ENCODE measurements around the gene SLC25A40. TPM values are rescaled to one million over a fixed set of nuclear protein-coding genes. Genes with fewer than 3 reads are reported as not detected.

The SLC25A40 gene
- total RNA-seq, 4 donors from 2014 or later: 3.2 to 14.8 (median 8.6) TPM

DNA sequence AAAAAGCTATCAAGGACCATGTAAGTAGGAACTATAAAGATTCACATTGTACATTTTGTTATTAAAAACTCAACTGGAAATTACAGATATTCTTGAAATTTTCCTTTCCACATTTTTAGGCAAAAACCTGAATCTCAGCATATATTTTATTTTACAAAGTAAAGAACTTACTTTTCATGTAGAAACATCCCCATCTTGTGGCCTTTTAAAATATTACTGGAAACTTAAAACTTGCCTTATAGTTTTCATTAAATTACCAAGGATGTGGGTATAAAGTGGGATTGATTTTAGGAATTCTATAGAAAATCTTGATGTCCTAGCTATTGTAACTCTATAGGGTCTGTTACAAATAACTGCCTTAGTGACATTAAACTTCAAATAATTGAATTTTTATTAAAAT lies 10.7 kb upstream of the SLC25A40 start:
- Histone ChIP-seq H3K27me3 (no peaks in the 10 kb centered on the region), H3K4me1 (no peaks in the 10 kb centered on the region), H3K9me3 (no peaks in the 10 kb centered on the region), H3K27ac (no peak overlapping the region), H3K36me3 (no peaks in the 10 kb centered on the region), H3K4me3 (no peak overlapping the region)
- TF ChIP-seq, protein P1, sequence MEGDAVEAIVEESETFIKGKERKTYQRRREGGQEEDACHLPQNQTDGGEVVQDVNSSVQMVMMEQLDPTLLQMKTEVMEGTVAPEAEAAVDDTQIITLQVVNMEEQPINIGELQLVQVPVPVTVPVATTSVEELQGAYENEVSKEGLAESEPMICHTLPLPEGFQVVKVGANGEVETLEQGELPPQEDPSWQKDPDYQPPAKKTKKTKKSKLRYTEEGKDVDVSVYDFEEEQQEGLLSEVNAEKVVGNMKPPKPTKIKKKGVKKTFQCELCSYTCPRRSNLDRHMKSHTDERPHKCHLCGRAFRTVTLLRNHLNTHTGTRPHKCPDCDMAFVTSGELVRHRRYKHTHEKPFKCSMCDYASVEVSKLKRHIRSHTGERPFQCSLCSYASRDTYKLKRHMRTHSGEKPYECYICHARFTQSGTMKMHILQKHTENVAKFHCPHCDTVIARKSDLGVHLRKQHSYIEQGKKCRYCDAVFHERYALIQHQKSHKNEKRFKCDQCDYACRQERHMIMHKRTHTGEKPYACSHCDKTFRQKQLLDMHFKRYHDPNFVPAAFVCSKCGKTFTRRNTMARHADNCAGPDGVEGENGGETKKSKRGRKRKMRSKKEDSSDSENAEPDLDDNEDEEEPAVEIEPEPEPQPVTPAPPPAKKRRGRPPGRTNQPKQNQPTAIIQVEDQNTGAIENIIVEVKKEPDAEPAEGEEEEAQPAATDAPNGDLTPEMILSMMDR (IDR thresholded peaks at IDR 0.05 in 4 of 5, conservative IDR thresholded peaks at IDR 0.05 in 1 of 5): peak in 2 of 5 experiments; percentile 42
- TF ChIP-seq POLR2A (IDR thresholded peaks at IDR 0.05): no peak
- intact Hi-C loops (cut with DNase I; ENCODE audit: low total_unique reads): loop anchor here (5.0 kb wide), 1 partner anchor 90 kb away; no protein-coding TSS in a partner anchor
- in situ Hi-C loops (cut with MboI; ENCODE audit: low sequenced_read_pairs in 4 of 4): loop anchor here in 2 of 4 donors (10.0 to 25.0 kb wide), 2 partner anchors 325 to 382 kb away; partner anchors contain the start of gene SRI (in 1 of the 2)
- ATAC-seq (no peak), DNase-seq (no peak)

DNA sequence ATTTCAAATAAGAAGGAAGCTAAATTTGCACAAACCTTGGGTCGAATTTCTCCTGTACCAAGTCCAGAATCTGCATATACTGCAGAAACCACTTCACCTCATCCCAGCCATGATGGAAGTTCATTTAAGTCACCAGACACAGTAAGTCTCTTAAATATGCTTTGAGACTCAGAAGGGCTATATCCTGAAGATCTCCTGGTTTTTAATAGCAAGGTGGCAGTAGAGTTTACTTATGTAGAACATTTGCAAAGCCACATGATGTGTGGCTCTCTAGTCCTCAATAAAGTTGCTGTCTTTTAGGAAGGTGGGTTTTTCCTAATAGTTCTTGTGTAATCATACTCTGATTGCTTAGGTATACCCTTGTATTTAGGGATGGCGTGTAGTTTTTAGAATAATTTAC lies 8.9 kb upstream of the SLC25A40 start:
- in situ Hi-C loops (cut with MboI; ENCODE audit: low sequenced_read_pairs in 4 of 4): loop anchor here in 2 of 4 donors (10.0 to 25.0 kb wide), 2 partner anchors 327 to 380 kb away; partner anchors contain the start of gene SRI (in 1 of the 2)
- H3K27me3 ChIP-seq: no peaks in the 10 kb centered on the region
- TF ChIP-seq, protein P1 (IDR thresholded peaks at IDR 0.05 in 4 of 5, conservative IDR thresholded peaks at IDR 0.05 in 1 of 5): no peak
- TF ChIP-seq POLR2A (IDR thresholded peaks at IDR 0.05): no peak

DNA sequence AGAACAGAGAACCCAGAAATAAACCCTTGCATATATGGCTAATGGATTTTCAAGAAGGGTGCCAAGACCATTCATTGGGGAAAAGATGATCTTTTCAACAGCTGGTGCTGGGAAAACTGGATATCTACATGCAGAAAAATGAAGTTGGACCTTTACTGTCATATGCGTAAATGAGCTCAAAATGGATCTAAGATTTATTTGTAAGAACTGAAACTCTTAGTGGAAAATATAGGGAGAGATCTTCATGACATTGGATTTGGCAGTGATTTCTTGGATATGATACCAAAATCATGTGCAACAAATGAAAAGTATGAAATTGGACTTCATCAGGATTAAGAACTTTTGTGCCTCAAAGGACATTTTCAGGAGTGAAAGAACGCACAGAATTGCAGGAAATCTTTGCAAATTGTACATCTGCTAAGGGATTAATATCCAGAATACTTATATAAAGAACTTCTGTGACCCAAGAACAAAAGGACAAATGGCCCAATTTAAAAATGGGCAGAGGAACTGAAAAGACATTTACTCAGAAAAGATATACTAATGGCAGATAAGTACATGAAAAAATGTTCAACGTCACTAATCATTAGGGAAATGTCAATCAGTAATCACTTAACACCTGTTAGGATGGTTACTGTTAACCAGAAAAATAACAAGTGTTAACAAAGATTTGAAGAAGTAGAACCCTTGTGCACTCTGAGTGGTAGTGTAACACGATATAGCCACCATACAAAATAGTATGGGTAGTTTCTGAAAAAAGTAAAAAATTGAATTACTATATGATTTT lies 6.2 kb upstream of the SLC25A40 start:
- Histone ChIP-seq H3K27me3 (no peaks in the 10 kb centered on the region), H3K27ac (no peak overlapping the region), H3K4me3 (no peak overlapping the region), H3K9me3 (no peaks in the 10 kb centered on the region), H3K4me1 (peaks cover 11 to 13% of the 10 kb centered on the region in 2 donors), H3K36me3 (no peaks in the 10 kb centered on the region)
- intact Hi-C loops (cut with DNase I; ENCODE audit: low total_unique reads): no loop called here
- in situ Hi-C loops (cut with MboI; ENCODE audit: low sequenced_read_pairs in 4 of 4): loop anchor here in 2 of 4 donors (10.0 to 25.0 kb wide), 2 partner anchors 330 to 378 kb away; partner anchors contain the start of gene SRI (in 1 of the 2)
- DNase-seq (no peak), ATAC-seq (no peak)
- TF ChIP-seq, protein P1 (IDR thresholded peaks at IDR 0.05 in 4 of 5, conservative IDR thresholded peaks at IDR 0.05 in 1 of 5): no peak
- no peak for TF ChIP-seq POLR2A (IDR thresholded peaks at IDR 0.05)

More for the DNA sequence above, 8.9 kb upstream of the SLC25A40 start:
- H3K36me3 ChIP-seq: no peaks in the 10 kb centered on the region
- no peak overlapping the region for H3K27ac ChIP-seq
- no peak overlapping the region for H3K4me3 ChIP-seq
- no peaks in the 10 kb centered on the region for H3K4me1 ChIP-seq
- intact Hi-C loops (cut with DNase I; ENCODE audit: low total_unique reads): loop anchor here (5.0 kb wide), 1 partner anchor 88 kb away; no protein-coding TSS in a partner anchor
- no peaks in the 10 kb centered on the region for H3K9me3 ChIP-seq
- ATAC-seq (no peak), DNase-seq (no peak)

DNA sequence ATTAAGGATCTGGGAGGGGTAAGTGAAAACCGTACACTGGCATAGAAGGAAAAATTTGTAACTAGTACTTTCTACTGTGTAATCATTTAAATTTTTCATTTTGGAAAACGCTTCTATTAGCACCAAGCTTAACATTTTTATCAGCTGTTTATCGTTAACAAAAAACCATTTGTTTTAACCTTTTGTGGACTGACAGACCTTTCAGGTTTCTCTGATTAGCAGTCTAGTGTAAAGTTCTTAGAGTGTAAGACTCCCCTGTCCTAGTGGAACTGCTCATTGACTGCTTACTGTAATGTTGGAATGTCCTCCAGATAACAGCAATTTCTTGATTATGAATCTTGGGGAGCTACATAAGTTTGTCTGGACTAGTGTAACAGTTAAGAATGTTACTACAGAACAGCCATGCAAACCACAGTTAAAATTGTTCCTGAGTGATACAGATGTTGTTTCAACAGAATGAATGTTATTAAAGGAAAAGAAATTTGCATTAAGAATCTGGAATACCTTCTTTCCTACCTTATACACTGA lies 2.1 kb upstream of the SLC25A40 start:
- intact Hi-C loops (cut with DNase I; ENCODE audit: low total_unique reads) (loop anchor here (5.0 to 10.0 kb wide), 4 partner anchors 251 to 726 kb away; partner anchors contain the start of genes DMTF1 and RUNDC3B), in situ Hi-C loops (cut with MboI; ENCODE audit: low sequenced_read_pairs in 4 of 4) (loop anchor here in 1 of 4 donors (25.0 kb wide), 1 partner anchor 334 kb away; the partner anchor contains the start of gene SRI)
- H3K27ac ChIP-seq: peak overlapping the region in 1 of 4 donors; percentile 97
- H3K9me3 ChIP-seq: no peaks in the 10 kb centered on the region
- peaks cover 28 to 33% of the 10 kb centered on the region in 2 donors for H3K4me1 ChIP-seq
- TF ChIP-seq, protein P1 (IDR thresholded peaks at IDR 0.05 in 4 of 5, conservative IDR thresholded peaks at IDR 0.05 in 1 of 5): no peak
- no peak for TF ChIP-seq POLR2A (IDR thresholded peaks at IDR 0.05)
- ATAC-seq (no peak), DNase-seq (no peak)
- H3K4me3 ChIP-seq: no peak overlapping the region
- H3K36me3 ChIP-seq: no peaks in the 10 kb centered on the region
- H3K27me3 ChIP-seq: no peaks in the 10 kb centered on the region
